AG04450 (cell line): ENCODE measurements around the gene FAR2. TPM values are rescaled to one million over a fixed set of nuclear protein-coding genes. Genes with fewer than 3 reads are reported as not detected.
"Not testable (repeated sequence)": the region's sequence is repeated elsewhere in the genome, so short reads cannot be mapped to it uniquely, and the experiment has no call there.

Source experiments
- CTCF ChIA-PET: fragments of 300-600, 350-600 bp; formaldehyde crosslinking; extraction: SDS; loops from one replicate; lab custom pipeline; 2022; ENCODE audit warnings: antibody characterized with exemption, inconsistent platforms; lab: Charles Lee
- POLR2A ChIA-PET: fragments of 350-600 bp; formaldehyde crosslinking; extraction: SDS; loops from one replicate; lab custom pipeline; 2021; ENCODE audit warnings: antibody characterized with exemption, inconsistent platforms; lab: Yijun Ruan, JAX
- DNase-seq: peaks from one replicate; pipeline ENCODE4 v3.0.0-alpha.2; 2011; ENCODE audit warnings: low read depth, low spot score
- H3K27ac ChIP-seq: one replicate; pipeline ENCODE4 v1.5.1; 2012; ENCODE audit warnings: low read depth, low read length, control low read depth
- H3K27me3 ChIP-seq: one replicate; pipeline ENCODE4 v1.6.0; 2012; ENCODE audit warnings: low read length; ENCODE audit not compliant: control insufficient read depth, insufficient read depth
- H3K4me3 ChIP-seq: 2 replicates; pipeline ENCODE4 v1.5.1; 2011; ENCODE audit warnings: mild to moderate bottlenecking, low read depth, low read length, control low read depth
- H3K9me3 ChIP-seq: 2 replicates; pipeline ENCODE4 v1.5.1; 2012; ENCODE audit warnings: low read length; ENCODE audit not compliant: control insufficient read depth, insufficient read depth
- CTCF ChIP-seq: IDR thresholded peaks from 2 replicates; pipeline ENCODE4 v1.5.1; 2011; ENCODE audit warnings: low read depth, low read length, control low read depth, inconsistent platforms
- polyA plus RNA-seq: library from polyadenylated mRNA; depleted of rRNA; stranded (reverse); fragments of >200 nt; gene quantifications from 2 replicates; pipeline ENCODE4 v1.2.3, GENCODE V29; 2011; rRNA removed

Gene FAR2
- polyA plus RNA-seq, 1 experiment: 3.4 TPM

DNA sequence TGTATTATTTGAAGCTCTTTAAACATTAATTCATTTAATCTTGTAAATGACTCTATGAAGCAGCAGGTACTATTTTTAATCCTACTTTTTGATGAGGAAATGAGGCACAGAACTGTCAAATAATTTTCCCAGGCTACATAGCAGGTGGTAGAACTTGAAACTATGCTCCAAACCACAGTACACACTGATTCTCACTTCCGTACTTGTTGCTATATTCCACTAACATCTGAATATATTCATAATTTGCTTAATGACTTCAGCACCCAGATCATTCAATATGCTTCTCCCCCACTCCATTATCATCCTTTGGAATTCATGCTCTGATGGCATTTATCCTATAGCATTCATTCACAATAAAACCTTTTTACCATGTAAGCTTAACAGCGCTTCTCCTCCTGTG, 227.0 kb downstream of the FAR2 start:
- DNase-seq: no peak
- Histone ChIP-seq H3K27ac (no peak overlapping the region), H3K27me3 (no peaks in the 10 kb centered on the region), H3K9me3 (no peaks in the 10 kb centered on the region), H3K4me3 (no peak overlapping the region)
- ChIA-PET POLR2A (no interaction called here), CTCF (interaction anchor here (0.6 to 1.8 kb wide), 2 partner anchors 10 to 1431 kb away, joined by 3 to 4 read pairs; no protein-coding TSS in a partner anchor)
- TF ChIP-seq CTCF: no peak

- CTCF ChIA-PET: no interaction called here
- no peak for TF ChIP-seq CTCF
- no peaks in the 10 kb centered on the region for H3K9me3 ChIP-seq
- DNase-seq: peak; percentile 97
- peak within 1 kb of the TSS; percentile 99 for H3K4me3 ChIP-seq
- H3K27me3 ChIP-seq: no peaks in the 10 kb centered on the region
- peak within 1 kb of the TSS; percentile 92 for H3K27ac ChIP-seq
- POLR2A ChIA-PET: interaction anchor here (0.7 kb wide), 1 partner anchor 1315 kb away, joined by 4 read pairs; the partner anchor contains the start of gene IPO8
These were observed 231.8 kb downstream of the FAR2 start, which contains the start of gene ERGIC2 for GRCh38 chr12:29380536-29381523. Gene ERGIC2 (minus strand): TSS chr12:29381172. CDS start chr12:29371633, 9,539 bp downstream.

DNA sequence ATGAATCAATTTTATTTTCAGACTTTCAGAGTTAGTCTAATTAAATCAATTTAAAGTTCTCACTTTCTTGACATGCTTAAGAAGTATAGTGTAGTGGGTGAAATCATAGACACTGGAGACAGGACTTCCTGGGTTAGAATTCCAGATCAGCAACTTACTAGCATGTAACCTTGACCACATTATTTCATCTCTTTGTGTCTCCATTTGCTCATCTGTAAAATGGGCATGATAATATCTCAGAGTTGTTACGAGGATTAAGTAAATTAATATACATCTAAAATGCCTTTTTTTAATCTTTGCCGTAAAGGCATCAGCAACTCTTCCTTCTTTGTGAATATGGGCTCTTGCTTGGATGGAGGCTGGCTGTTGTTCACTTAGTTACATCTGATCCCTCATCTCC, 233.2 kb downstream of the FAR2 start:
- CTCF ChIA-PET: no interaction called here
- Histone ChIP-seq H3K27ac (no peak overlapping the region), H3K4me3 (no peak overlapping the region), H3K27me3 (no peaks in the 10 kb centered on the region), H3K9me3 (no peaks in the 10 kb centered on the region)
- DNase-seq: no peak
- POLR2A ChIA-PET: no interaction called here
- TF ChIP-seq CTCF: no peak

DNA sequence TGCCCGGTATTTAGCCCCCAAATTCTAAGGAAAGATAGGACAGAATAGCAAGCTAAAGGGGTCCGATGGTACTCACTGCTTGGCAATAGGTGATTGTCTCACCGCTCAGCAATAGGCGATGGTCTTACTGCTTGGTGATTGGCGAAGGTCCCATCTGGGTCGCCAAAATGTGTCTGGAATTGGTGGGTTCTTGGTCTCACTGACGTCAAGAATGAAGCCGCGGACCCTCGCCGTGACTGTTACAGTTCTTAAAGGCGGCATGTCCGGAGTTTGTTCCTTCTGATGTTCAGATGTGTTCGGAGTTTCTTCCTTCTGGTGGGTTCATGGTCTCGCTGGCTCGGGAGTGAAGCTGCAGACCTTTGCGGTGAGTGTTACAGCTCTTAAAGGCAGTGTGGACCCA, 236.1 kb downstream of the FAR2 start:
- H3K27ac ChIP-seq, H3K4me3 ChIP-seq, H3K27me3 ChIP-seq, DNase-seq, CTCF ChIA-PET, POLR2A ChIA-PET, H3K9me3 ChIP-seq: not testable (repeated sequence)

Other genes with a start within 250 kb of the FAR2 start
- gene ERGIC2, start 231.9 kb downstream of the FAR2 start, polyA plus RNA-seq: 42.8 and 62.5 TPM in 2 replicates